HCT116 (cell line): ENCODE measurements around the gene CD200R1L. TPM values are rescaled to one million over a fixed set of nuclear protein-coding genes. Genes with fewer than 3 reads are reported as not detected.

Experiments
- ATAC-seq: fragments of 200-7000 bp; cut with Tn5 transposase; 2 replicates; pipeline ENCODE4 v1.9.1; 2020; ENCODE audit warnings: mild to moderate bottlenecking, moderate library complexity
- BruUV-seq: library from RNA; stranded (reverse); fragments of 400-500 nt; replicated peaks from 2 replicates; lab custom pipeline; 2021; lab: Mats Ljungman, UMichigan
- CTCF ChIA-PET: fragments of 300-600 bp; sonication (Branson Sonifier 250); formaldehyde crosslinking; loops from one replicate; lab custom pipeline; 2021; ENCODE audit warnings: antibody characterized with exemption; lab: Charles Lee
- POLR2A ChIA-PET: fragments of 300-600, 350-600 bp; sonication (Branson Sonifier 250); formaldehyde crosslinking; loops from one replicate; lab custom pipeline; 2021; ENCODE audit warnings: antibody characterized with exemption; lab: Charles Lee
- RAD21 ChIA-PET, 2 experiments: fragments of 300-600 bp; sonication (Branson Sonifier 250); formaldehyde crosslinking; loops; one replicate each; lab custom pipeline; 2023; ENCODE audit warnings: low total read pairs in 2 of 2; ENCODE audit not compliant: uncharacterized antibody in 2 of 2, unreplicated experiment in 2 of 2, low non-redundant PET in 1 of 2; lab: Charles Lee
- DNase-seq: peaks from one replicate; pipeline ENCODE4 v3.0.0-alpha.2; 2010; ENCODE audit warnings: low read depth, low spot score
- H2AFZ ChIP-seq: fragments of 200-600 bp; shearing (Covaris generic), sonication (generic); 2 replicates; pipeline ENCODE4 v1.6.1; 2017; ENCODE audit warnings: low read depth, mixed run types, mixed read lengths, antibody characterized with exemption, low read length; ENCODE audit not compliant: poor library complexity, severe bottlenecking
- H3K27ac ChIP-seq: 2 replicates; pipeline ENCODE4 v1.5.1; 2012; ENCODE audit warnings: low read depth, low read length
- H3K27me3 ChIP-seq: fragments of 200-600 bp; sonication (generic); 2 replicates; pipeline ENCODE4 v1.6.1; 2016; ENCODE audit warnings: mixed run types, low read length, mixed read lengths; ENCODE audit not compliant: insufficient read depth
- H3K36me3 ChIP-seq, 2 experiments: fragments of 200-500 bp in 1 of 2; fragments of 200-600 bp in 1 of 2; sonication (Bioruptor generic) in 1 of 2; sonication (generic) in 1 of 2; 2 replicates each; pipeline versions ENCODE4 v1.5.1 to v1.6.1; 2014 to 2016; ENCODE audit warnings: low read length in 2 of 2, inconsistent platforms in 1 of 2, mixed read lengths in 1 of 2, mixed run types in 1 of 2; ENCODE audit not compliant: insufficient read depth in 2 of 2, control insufficient read depth in 1 of 2
- H3K4me1 ChIP-seq, 2 experiments: fragments of 200-600 bp in 1 of 2; sonication (generic) in 1 of 2; 2 replicates each; pipeline versions ENCODE4 v1.5.1 to v1.6.1; 2012 to 2017; ENCODE audit warnings: low read length in 2 of 2, inconsistent platforms in 1 of 2, mild to moderate bottlenecking in 1 of 2, mixed read lengths in 1 of 2, mixed run types in 1 of 2, moderate library complexity in 1 of 2; ENCODE audit not compliant: insufficient read depth in 2 of 2, control insufficient read depth in 1 of 2
- H3K4me2 ChIP-seq: fragments of 200-600 bp; sonication (generic); 2 replicates; pipeline ENCODE4 v1.6.1; 2017; ENCODE audit warnings: mixed run types, low read length, mixed read lengths
- H3K4me3 ChIP-seq, 2 experiments: fragments of 200-600 bp in 1 of 2; sonication (generic) in 1 of 2; replicated peaks in 1 of 2; 2 replicates each; pipeline ENCODE4 v1.5.1; 2011 to 2016; ENCODE audit warnings: low read length in 2 of 2, control low read depth in 1 of 2, low read depth in 1 of 2, mild to moderate bottlenecking in 1 of 2, mixed read lengths in 1 of 2, mixed run types in 1 of 2
- H3K79me2 ChIP-seq: fragments of 200-600 bp; sonication (generic); 2 replicates; pipeline ENCODE4 v1.6.1; 2017; ENCODE audit warnings: mild to moderate bottlenecking, mixed run types, low read length, moderate library complexity, mixed read lengths; ENCODE audit not compliant: insufficient read depth
- H3K9ac ChIP-seq: fragments of 200-600 bp; sonication (generic); 2 replicates; pipeline ENCODE4 v1.6.1; 2016; ENCODE audit warnings: low read length, mixed read lengths
- H3K9me2 ChIP-seq: fragments of 200-600 bp; sonication (generic), shearing (Covaris generic); 2 replicates; pipeline ENCODE4 v1.6.1; 2017; ENCODE audit warnings: mixed run types, mild to moderate bottlenecking, moderate library complexity; ENCODE audit not compliant: insufficient read depth
- H3K9me3 ChIP-seq, 2 experiments: fragments of 200-500 bp in 1 of 2; fragments of 200-600 bp in 1 of 2; sonication (Bioruptor generic) in 1 of 2; sonication (generic) in 1 of 2; 2 replicates each; pipeline ENCODE4 v1.6.1; 2014 to 2017; ENCODE audit warnings: low read length in 2 of 2, mixed read lengths in 2 of 2, inconsistent platforms in 1 of 2, low read depth in 1 of 2, mild to moderate bottlenecking in 1 of 2, mixed run types in 1 of 2, moderate library complexity in 1 of 2; ENCODE audit not compliant: control insufficient read depth in 1 of 2, insufficient read depth in 1 of 2
- H4K20me1 ChIP-seq: fragments of 200-600 bp; sonication (generic), shearing (Covaris generic); 2 replicates; pipeline ENCODE4 v1.6.1; 2017; ENCODE audit warnings: mixed run types, mild to moderate bottlenecking, moderate library complexity; ENCODE audit not compliant: insufficient read depth
- CBX3 ChIP-seq: IDR thresholded peaks from 2 replicates; pipeline ENCODE4 v1.6.1; 2012; ENCODE audit warnings: low read depth
- CEBPB ChIP-seq: IDR thresholded peaks from 2 replicates; pipeline ENCODE4 v1.6.1; 2012; ENCODE audit warnings: low read depth
- CTCF ChIP-seq, 3 experiments: fragments of 200-600 bp in 1 of 3; sonication (generic) in 1 of 3; IDR thresholded peaks in 2 of 3; conservative IDR thresholded peaks in 1 of 3; 2 replicates each; pipeline ENCODE4 v1.5.1; 2012 to 2017; ENCODE audit warnings: low read depth in 2 of 3, low read length in 2 of 3, antibody characterized with exemption in 1 of 3, borderline replicate concordance in 1 of 3, control low read depth in 1 of 3, mild to moderate bottlenecking in 1 of 3, mixed read lengths in 1 of 3, mixed run types in 1 of 3, moderate library complexity in 1 of 3; ENCODE audit not compliant: insufficient read depth in 1 of 3
- EGR1 ChIP-seq: IDR thresholded peaks from 2 replicates; pipeline ENCODE4 v1.6.1; 2012; ENCODE audit warnings: low read depth
- ELF1 ChIP-seq: IDR thresholded peaks from 2 replicates; pipeline ENCODE4 v1.6.1; 2012; ENCODE audit warnings: low read depth, borderline replicate concordance
- EZH2phosphoT487 ChIP-seq: fragments of 200-600 bp; IDR thresholded peaks from 2 replicates; pipeline ENCODE4 v1.6.1; 2018; ENCODE audit warnings: antibody characterized with exemption, borderline replicate concordance
- FOSL1 ChIP-seq: IDR thresholded peaks from 2 replicates; pipeline ENCODE4 v1.6.1; 2012; ENCODE audit warnings: low read depth
- JUND ChIP-seq: IDR thresholded peaks from 2 replicates; pipeline ENCODE4 v1.6.1; 2012
- POLR2AphosphoS5 ChIP-seq: IDR thresholded peaks from 2 replicates; pipeline ENCODE4 v1.6.1; 2011; ENCODE audit warnings: mild to moderate bottlenecking, low read depth, low read length, moderate library complexity
- RAD21 ChIP-seq: IDR thresholded peaks from 2 replicates; pipeline ENCODE4 v1.6.1; 2012; ENCODE audit warnings: low read depth, mild to moderate bottlenecking
- REST ChIP-seq: IDR thresholded peaks from 2 replicates; pipeline ENCODE4 v1.6.1; 2012; ENCODE audit warnings: low read depth
- SIN3A ChIP-seq: IDR thresholded peaks from 2 replicates; pipeline ENCODE4 v1.6.1; 2012; ENCODE audit warnings: low read depth
- SP1 ChIP-seq: IDR thresholded peaks from 2 replicates; pipeline ENCODE4 v1.6.1; 2012; ENCODE audit warnings: low read depth
- SRF ChIP-seq: IDR thresholded peaks from 2 replicates; pipeline ENCODE4 v1.6.1; 2012; ENCODE audit warnings: low read depth
- TCF7L2 ChIP-seq: IDR thresholded peaks from 2 replicates; pipeline ENCODE4 v1.7.0; 2011; ENCODE audit warnings: borderline replicate concordance, inconsistent platforms; ENCODE audit not compliant: insufficient read depth, insufficient read length; ENCODE audit errors: extremely low read depth
- ZFX ChIP-seq: fragments of 450-650 bp; IDR thresholded peaks from 2 replicates; pipeline ENCODE4 v1.6.1; 2017
- intact Hi-C: fragments of 100-400 bp; cut with micrococcal nuclease; formaldehyde crosslinking; loops from 2 replicates; pipeline ENCODE4 v1.10.0; 2022
- total RNA-seq: library from RNA; stranded (reverse); gene quantifications from one replicate; pipeline ENCODE4 v1.2.1, GENCODE V29; 2021; ENCODE audit not compliant: unreplicated experiment

CD200R1L gene
- total RNA-seq, 1 experiment from 2014 or later = not detected

DNA sequence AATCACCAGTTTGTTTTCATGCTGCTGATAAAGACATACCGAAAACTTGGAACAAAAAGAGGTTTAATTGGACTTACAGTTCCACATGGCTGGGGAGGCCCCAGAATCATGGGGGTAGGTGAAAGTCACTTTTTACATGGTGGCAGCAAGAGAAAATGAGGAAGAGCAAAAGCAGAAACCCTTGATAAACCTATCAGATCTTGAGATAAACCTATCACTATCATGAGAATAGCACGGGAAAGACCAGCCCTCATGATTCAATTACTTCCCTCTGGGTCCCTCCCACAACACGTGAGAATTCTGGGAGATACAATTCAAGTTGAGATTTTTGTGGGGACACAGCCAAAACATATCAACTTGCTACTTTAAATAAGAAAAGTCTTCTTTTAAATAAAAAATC lies 28.9 kb downstream of the CD200R1L start:
- CTCF ChIA-PET = no interaction called here
- Histone ChIP-seq H3K9me2 (no peaks in the 10 kb centered on the region), H3K4me2 (no peak overlapping the region), H3K36me3 (no peaks in the 10 kb centered on the region), H3K79me2 (no peaks in the 10 kb centered on the region), H3K27ac (no peak overlapping the region), H3K27me3 (no peaks in the 10 kb centered on the region), H3K9ac (no peak overlapping the region), H4K20me1 (no peaks in the 10 kb centered on the region), H3K4me3 (no peak overlapping the region), H3K4me1 (no peaks in the 10 kb centered on the region), H2AFZ (no peak overlapping the region), H3K9me3 (no peaks in the 10 kb centered on the region)
- POLR2A ChIA-PET = no interaction called here
- no peak for DNase-seq
- intact Hi-C loops = no loop called here
- TF ChIP-seq JUND = no peak
- TF ChIP-seq SP1 = no peak
- TF ChIP-seq CBX3 = no peak
- no peak for TF ChIP-seq CEBPB
- TF ChIP-seq REST = no peak
- no peak for TF ChIP-seq ELF1
- no peak for TF ChIP-seq SRF
- TF ChIP-seq POLR2AphosphoS5 = no peak
- TF ChIP-seq RAD21 = no peak
- no peak for TF ChIP-seq EGR1
- TF ChIP-seq CTCF (IDR thresholded peaks at IDR 0.05 in 2 of 3, conservative IDR thresholded peaks at IDR 0.05 in 1 of 3; ENCODE audit: borderline replicate concordance in 1 of 3, insufficient read depth in 1 of 3, low read depth in 2 of 3, low read length in 2 of 3) = no peak
- TF ChIP-seq FOSL1 = no peak
- no peak for TF ChIP-seq EZH2phosphoT487
- TF ChIP-seq ZFX = no peak
- no peak for TF ChIP-seq TCF7L2
- no peak for TF ChIP-seq SIN3A
- no TSS peak for BruUV-seq
- RAD21 ChIA-PET = no interaction called here
- ATAC-seq = no peak
